Upper lobe of right lung (tissue), 1 donor: ENCODE measurements around the gene GLYATL3. TPM values are rescaled to one million over a fixed set of nuclear protein-coding genes. Genes with fewer than 3 reads are reported as not detected.
A peak's percentile ranks its signal among the peaks of the same experiment; 100 is the strongest.

ENCODE experiments used
- ATAC-seq: fragments of 200-7000 bp; cut with Tn5 transposase; one replicate; pipeline ENCODE4 v1.9.1; 2020; ENCODE audit warnings: mild to moderate bottlenecking, moderate library complexity
- DNase-seq: peaks from one replicate; pipeline ENCODE4 v3.0.0-alpha.2; 2020
- H3K27ac ChIP-seq: fragments of 200-600 bp; one replicate; pipeline ENCODE4 v1.8.0; 2022
- H3K27me3 ChIP-seq: fragments of 200-600 bp; one replicate; pipeline ENCODE4 v1.8.0; 2022; ENCODE audit warnings: mild to moderate bottlenecking
- H3K36me3 ChIP-seq: fragments of 200-600 bp; one replicate; pipeline ENCODE4 v1.8.0; 2022
- H3K4me1 ChIP-seq: fragments of 200-600 bp; one replicate; pipeline ENCODE4 v1.8.0; 2022
- H3K4me3 ChIP-seq: fragments of 200-600 bp; one replicate; pipeline ENCODE4 v1.8.0; 2022; ENCODE audit warnings: mild to moderate bottlenecking
- H3K9me3 ChIP-seq: fragments of 200-600 bp; one replicate; pipeline ENCODE4 v1.8.0; 2022
- CTCF ChIP-seq: fragments of 200-600 bp; IDR thresholded peaks from one replicate; pipeline ENCODE4 v1.8.0; 2022; ENCODE audit warnings: antibody characterized with exemption
- intact Hi-C: fragments of 100-400 bp; cut with DNase I; formaldehyde crosslinking; loops from one replicate; pipeline ENCODE4 v1.11.0; 2022
- total RNA-seq: library from RNA; stranded (reverse); fragmentation: NEBNext Ultra II Directional; extraction: Animal tissue kit (Norgen Biotek cat#: 25700); gene quantifications from one replicate; pipeline ENCODE4 v1.2.1, GENCODE V29; 2021
- donor health status: DM: no; HTN: yes; CAD: no; lungs with severe emphysema.

Gene GLYATL3
- total RNA-seq, 1 donor from 2014 or later: not detected

GRCh38 chr6:49541936-49542335 lies 42.2 kb downstream of the GLYATL3 start:
- intact Hi-C loops: no loop called here

GRCh38 chr6:49543087-49543858 lies 43.5 kb downstream of the GLYATL3 start:
- H3K36me3 ChIP-seq: no peaks in the 10 kb centered on the region
- H3K4me3 ChIP-seq: no peak overlapping the region
- H3K4me1 ChIP-seq: no peaks in the 10 kb centered on the region
- no peak for ATAC-seq
- no peaks in the 10 kb centered on the region for H3K9me3 ChIP-seq
- no peak overlapping the region for H3K27ac ChIP-seq
- intact Hi-C loops: no loop called here
- no peak for DNase-seq
- TF ChIP-seq CTCF: no peak
- H3K27me3 ChIP-seq: no peaks in the 10 kb centered on the region

More at GRCh38 chr6:49541936-49542335, 42.2 kb downstream of the GLYATL3 start:
- Histone ChIP-seq H3K27me3 (no peaks in the 10 kb centered on the region), H3K9me3 (no peaks in the 10 kb centered on the region), H3K4me1 (no peaks in the 10 kb centered on the region), H3K27ac (no peak overlapping the region), H3K4me3 (no peak overlapping the region), H3K36me3 (no peaks in the 10 kb centered on the region)
- ATAC-seq (no peak), DNase-seq (no peak)
- no peak for TF ChIP-seq CTCF

- no peak for TF ChIP-seq CTCF
- ATAC-seq: no peak
- Histone ChIP-seq H3K9me3 (no peaks in the 10 kb centered on the region), H3K27me3 (peaks cover 7% of the 10 kb centered on the region), H3K36me3 (no peaks in the 10 kb centered on the region), H3K27ac (no peak overlapping the region), H3K4me1 (peaks cover 13% of the 10 kb centered on the region), H3K4me3 (no peak overlapping the region)
- no peak for DNase-seq
- intact Hi-C loops: no loop called here
Observed at GRCh38 chr6:49546331-49546730, 46.6 kb downstream of the GLYATL3 start.

GRCh38 chr6:49548613-49549304 lies 49.0 kb downstream of the GLYATL3 start:
- Histone ChIP-seq H3K36me3 (no peaks in the 10 kb centered on the region), H3K9me3 (no peaks in the 10 kb centered on the region), H3K27ac (no peak overlapping the region), H3K4me1 (peaks cover 13% of the 10 kb centered on the region), H3K4me3 (no peak overlapping the region), H3K27me3 (peaks cover 21% of the 10 kb centered on the region)
- TF ChIP-seq CTCF: no peak
- intact Hi-C loops: no loop called here
- ATAC-seq (no peak), DNase-seq (no peak)

- TF ChIP-seq CTCF: no peak
- Histone ChIP-seq H3K4me1 (peaks cover 13% of the 10 kb centered on the region), H3K27me3 (peaks cover 21% of the 10 kb centered on the region), H3K4me3 (peak overlapping the region; percentile 42), H3K9me3 (no peaks in the 10 kb centered on the region), H3K27ac (no peak overlapping the region), H3K36me3 (no peaks in the 10 kb centered on the region)
- DNase-seq (no peak), ATAC-seq (no peak)
- intact Hi-C loops: no loop called here
Observed at GRCh38 chr6:49549691-49550491, 50.2 kb downstream of the GLYATL3 start.
